ENCODE data around the gene RASGEF1B.

RASGEF1B gene

GRCh38 chr4:81426770-81427289 lies 44.9 kb downstream of the RASGEF1B start:
- Histone ChIP-seq H4K12ac (ENCODE audit: low read depth, low read length) (no peak overlapping the region), H3K4me1 (ENCODE audit: control insufficient read depth in 1 of 2, insufficient read depth in 2 of 2, low read length in 2 of 2) (peaks cover 0 to 3% of the 10 kb centered on the region in 2 experiments), H2AFZ (ENCODE audit: insufficient read depth, low read length, poor library complexity) (no peak overlapping the region), H3K36me3 (ENCODE audit: control insufficient read depth in 1 of 2, insufficient read depth in 2 of 2, low read length in 2 of 2) (no peaks in the 10 kb centered on the region), H3K23ac (ENCODE audit: low read length) (no peak overlapping the region), H3K4me3 (ENCODE audit: low read depth, low read length) (no peak overlapping the region), H3K4ac (ENCODE audit: low read depth, low read length) (no peak overlapping the region), H3K14ac (ENCODE audit: low read length) (no peak overlapping the region), H3K27ac (ENCODE audit: low read depth, low read length) (no peak overlapping the region), H3K79me2 (ENCODE audit: control insufficient read depth, insufficient read depth, low read length, poor library complexity) (no peaks in the 10 kb centered on the region), H3K9me3 (ENCODE audit: insufficient read depth, low read depth, low read length) (peaks cover 2% of the 10 kb centered on the region), H3K9ac (ENCODE audit: low read length) (no peak overlapping the region), H3K18ac (ENCODE audit: low read length) (no peak overlapping the region), H2BK12ac (ENCODE audit: low read length) (no peak overlapping the region), H4K8ac (ENCODE audit: low read depth, low read length) (no peak overlapping the region), H3K79me1 (ENCODE audit: low read length) (no peaks in the 10 kb centered on the region), H3K27me3 (ENCODE audit: insufficient read depth, low read length) (no peaks in the 10 kb centered on the region), H2AK5ac (ENCODE audit: low read length) (no peak overlapping the region), H3K4me2 (ENCODE audit: low read length) (no peak overlapping the region), H2BK120ac (ENCODE audit: insufficient read depth, low read length, poor library complexity) (no peak overlapping the region), H2BK5ac (ENCODE audit: low read depth, low read length, poor library complexity) (no peak overlapping the region), H4K91ac (ENCODE audit: low read depth, low read length) (no peak overlapping the region)
- WGBS (ENCODE audit: extremely low coverage, insufficient coverage, insufficient read length) = no CpG with 5 or more reads among the region's 1 CpG
- no peak for DNase-seq

- no peak overlapping the region for H3K27ac ChIP-seq (ENCODE audit: low read depth, low read length)
- H2BK12ac ChIP-seq (ENCODE audit: low read length) = no peak overlapping the region
- H4K91ac ChIP-seq (ENCODE audit: low read depth, low read length) = no peak overlapping the region
- H3K4ac ChIP-seq (ENCODE audit: low read depth, low read length) = no peak overlapping the region
- peaks cover 0 to 3% of the 10 kb centered on the region in 2 experiments for H3K4me1 ChIP-seq (ENCODE audit: control insufficient read depth in 1 of 2, insufficient read depth in 2 of 2, low read length in 2 of 2)
- no peak overlapping the region for H4K8ac ChIP-seq (ENCODE audit: low read depth, low read length)
- H2AK5ac ChIP-seq (ENCODE audit: low read length) = no peak overlapping the region
- no peak overlapping the region for H2AFZ ChIP-seq (ENCODE audit: insufficient read depth, low read length, poor library complexity)
- H3K23ac ChIP-seq (ENCODE audit: low read length) = no peak overlapping the region
- H3K9me3 ChIP-seq (ENCODE audit: insufficient read depth, low read depth, low read length) = peaks cover 2% of the 10 kb centered on the region
- H2BK120ac ChIP-seq (ENCODE audit: insufficient read depth, low read length, poor library complexity) = no peak overlapping the region
- no peak overlapping the region for H3K4me3 ChIP-seq (ENCODE audit: low read depth, low read length)
- no peaks in the 10 kb centered on the region for H3K79me2 ChIP-seq (ENCODE audit: control insufficient read depth, insufficient read depth, low read length, poor library complexity)
- no peaks in the 10 kb centered on the region for H3K27me3 ChIP-seq (ENCODE audit: insufficient read depth, low read length)
- H3K14ac ChIP-seq (ENCODE audit: low read length) = no peak overlapping the region
- no peak overlapping the region for H3K9ac ChIP-seq (ENCODE audit: low read length)
- H2BK5ac ChIP-seq (ENCODE audit: low read depth, low read length, poor library complexity) = no peak overlapping the region
- no peak overlapping the region for H3K4me2 ChIP-seq (ENCODE audit: low read length)
- no CpG with 5 or more reads among the region's 5 CpGs for WGBS (ENCODE audit: extremely low coverage, insufficient coverage, insufficient read length)
- no peak overlapping the region for H4K12ac ChIP-seq (ENCODE audit: low read depth, low read length)
- H3K18ac ChIP-seq (ENCODE audit: low read length) = no peak overlapping the region
- H3K36me3 ChIP-seq (ENCODE audit: control insufficient read depth in 1 of 2, insufficient read depth in 2 of 2, low read length in 2 of 2) = no peaks in the 10 kb centered on the region
- no peaks in the 10 kb centered on the region for H3K79me1 ChIP-seq (ENCODE audit: low read length)
- DNase-seq = no peak
Observed at GRCh38 chr4:81424816-81425755, 46.6 kb downstream of the RASGEF1B start.

GRCh38 chr4:81424336-81424735 lies 47.4 kb downstream of the RASGEF1B start:
- no peak overlapping the region for H3K4ac ChIP-seq (ENCODE audit: low read depth, low read length)
- H3K27me3 ChIP-seq (ENCODE audit: insufficient read depth, low read length) = no peaks in the 10 kb centered on the region
- WGBS (ENCODE audit: extremely low coverage, insufficient coverage, insufficient read length) = no CpG with 5 or more reads among the region's 6 CpGs
- no peak for DNase-seq
- H2BK12ac ChIP-seq (ENCODE audit: low read length) = no peak overlapping the region
- H3K4me1 ChIP-seq (ENCODE audit: control insufficient read depth in 1 of 2, insufficient read depth in 2 of 2, low read length in 2 of 2) = peaks cover 0 to 3% of the 10 kb centered on the region in 2 experiments
- no peaks in the 10 kb centered on the region for H3K36me3 ChIP-seq (ENCODE audit: control insufficient read depth in 1 of 2, insufficient read depth in 2 of 2, low read length in 2 of 2)
- no peak overlapping the region for H4K91ac ChIP-seq (ENCODE audit: low read depth, low read length)
- no peak overlapping the region for H4K12ac ChIP-seq (ENCODE audit: low read depth, low read length)
- no peak overlapping the region for H3K14ac ChIP-seq (ENCODE audit: low read length)
- no peaks in the 10 kb centered on the region for H3K79me1 ChIP-seq (ENCODE audit: low read length)
- H3K23ac ChIP-seq (ENCODE audit: low read length) = no peak overlapping the region
- no peak overlapping the region for H2BK5ac ChIP-seq (ENCODE audit: low read depth, low read length, poor library complexity)
- H3K9me3 ChIP-seq (ENCODE audit: insufficient read depth, low read depth, low read length) = no peaks in the 10 kb centered on the region
- no peak overlapping the region for H2AFZ ChIP-seq (ENCODE audit: insufficient read depth, low read length, poor library complexity)
- no peak overlapping the region for H3K4me2 ChIP-seq (ENCODE audit: low read length)
- no peaks in the 10 kb centered on the region for H3K79me2 ChIP-seq (ENCODE audit: control insufficient read depth, insufficient read depth, low read length, poor library complexity)
- no peak overlapping the region for H3K27ac ChIP-seq (ENCODE audit: low read depth, low read length)
- H3K18ac ChIP-seq (ENCODE audit: low read length) = no peak overlapping the region
- no peak overlapping the region for H3K4me3 ChIP-seq (ENCODE audit: low read depth, low read length)
- no peak overlapping the region for H2BK120ac ChIP-seq (ENCODE audit: insufficient read depth, low read length, poor library complexity)
- no peak overlapping the region for H4K8ac ChIP-seq (ENCODE audit: low read depth, low read length)
- no peak overlapping the region for H3K9ac ChIP-seq (ENCODE audit: low read length)
- no peak overlapping the region for H2AK5ac ChIP-seq (ENCODE audit: low read length)

- no CpG with 5 or more reads among the region's 1 CpG for WGBS (ENCODE audit: extremely low coverage, insufficient coverage, insufficient read length)
- Histone ChIP-seq H3K79me2 (ENCODE audit: control insufficient read depth, insufficient read depth, low read length, poor library complexity) (no peaks in the 10 kb centered on the region), H4K91ac (ENCODE audit: low read depth, low read length) (no peak overlapping the region), H3K4ac (ENCODE audit: low read depth, low read length) (no peak overlapping the region), H2AK5ac (ENCODE audit: low read length) (no peak overlapping the region), H3K4me1 (ENCODE audit: control insufficient read depth in 1 of 2, insufficient read depth in 2 of 2, low read length in 2 of 2) (peaks cover 0 to 3% of the 10 kb centered on the region in 2 experiments), H3K18ac (ENCODE audit: low read length) (no peak overlapping the region), H2AFZ (ENCODE audit: insufficient read depth, low read length, poor library complexity) (no peak overlapping the region), H3K4me3 (ENCODE audit: low read depth, low read length) (no peak overlapping the region), H3K27ac (ENCODE audit: low read depth, low read length) (no peak overlapping the region), H3K27me3 (ENCODE audit: insufficient read depth, low read length) (no peaks in the 10 kb centered on the region), H4K12ac (ENCODE audit: low read depth, low read length) (no peak overlapping the region), H2BK12ac (ENCODE audit: low read length) (no peak overlapping the region), H3K36me3 (ENCODE audit: control insufficient read depth in 1 of 2, insufficient read depth in 2 of 2, low read length in 2 of 2) (no peaks in the 10 kb centered on the region), H3K79me1 (ENCODE audit: low read length) (no peaks in the 10 kb centered on the region), H3K4me2 (ENCODE audit: low read length) (no peak overlapping the region), H4K8ac (ENCODE audit: low read depth, low read length) (no peak overlapping the region), H3K14ac (ENCODE audit: low read length) (no peak overlapping the region), H3K9ac (ENCODE audit: low read length) (no peak overlapping the region), H3K9me3 (ENCODE audit: insufficient read depth, low read depth, low read length) (no peaks in the 10 kb centered on the region), H3K23ac (ENCODE audit: low read length) (no peak overlapping the region), H2BK120ac (ENCODE audit: insufficient read depth, low read length, poor library complexity) (no peak overlapping the region), H2BK5ac (ENCODE audit: low read depth, low read length, poor library complexity) (no peak overlapping the region)
- no peak for DNase-seq
Observed at GRCh38 chr4:81422595-81422994, 49.1 kb downstream of the RASGEF1B start.

Measured in trophoblast cell (in vitro differentiated cells and primary cell).